Measurements from ENCODE around the gene WFIKKN1.

The WFIKKN1 gene

DNA sequence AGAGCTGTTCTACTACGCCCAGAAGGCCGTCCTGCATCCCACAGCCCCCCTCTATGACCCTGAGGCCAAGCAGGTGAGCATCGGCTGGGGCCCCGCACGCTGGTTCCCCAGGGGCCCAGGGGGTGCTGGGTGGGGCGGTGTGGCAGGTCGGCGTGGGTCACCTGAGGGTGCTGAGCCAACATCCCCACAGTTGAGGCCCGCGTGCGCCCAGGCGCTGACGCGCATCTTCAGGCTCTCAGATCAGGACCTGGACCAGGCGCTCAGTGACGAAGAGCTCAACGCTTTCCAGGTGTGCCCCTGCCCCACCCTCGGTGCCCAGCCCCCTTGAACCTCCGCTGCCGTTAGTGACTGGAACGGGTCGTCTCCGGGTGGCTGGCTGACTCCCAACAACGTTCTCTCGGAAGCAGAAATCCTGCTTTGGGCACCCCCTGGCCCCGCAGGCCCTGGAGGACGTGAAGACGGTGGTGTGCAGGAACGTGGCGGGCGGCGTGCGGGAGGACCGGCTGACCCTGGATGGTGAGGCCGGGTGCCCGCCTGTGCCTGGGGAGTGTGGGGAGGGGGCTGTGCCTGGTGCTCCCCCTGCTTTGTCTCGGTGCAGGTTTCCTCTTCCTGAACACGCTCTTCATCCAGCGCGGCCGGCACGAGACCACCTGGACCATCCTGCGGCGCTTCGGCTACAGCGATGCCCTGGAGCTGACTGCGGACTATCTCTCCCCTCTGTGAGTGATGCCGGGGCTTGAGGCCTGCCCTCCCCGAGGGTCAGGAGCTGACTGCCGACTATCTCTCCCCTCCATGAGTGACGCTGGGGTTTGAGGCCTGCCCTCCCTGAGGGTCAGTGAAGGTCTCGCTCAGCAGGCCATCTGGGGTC, 39.9 kb downstream of the WFIKKN1 start:
- DNase-seq (ENCODE audit: extremely low spot score) = no peak
- TF ChIP-seq, protein P1, sequence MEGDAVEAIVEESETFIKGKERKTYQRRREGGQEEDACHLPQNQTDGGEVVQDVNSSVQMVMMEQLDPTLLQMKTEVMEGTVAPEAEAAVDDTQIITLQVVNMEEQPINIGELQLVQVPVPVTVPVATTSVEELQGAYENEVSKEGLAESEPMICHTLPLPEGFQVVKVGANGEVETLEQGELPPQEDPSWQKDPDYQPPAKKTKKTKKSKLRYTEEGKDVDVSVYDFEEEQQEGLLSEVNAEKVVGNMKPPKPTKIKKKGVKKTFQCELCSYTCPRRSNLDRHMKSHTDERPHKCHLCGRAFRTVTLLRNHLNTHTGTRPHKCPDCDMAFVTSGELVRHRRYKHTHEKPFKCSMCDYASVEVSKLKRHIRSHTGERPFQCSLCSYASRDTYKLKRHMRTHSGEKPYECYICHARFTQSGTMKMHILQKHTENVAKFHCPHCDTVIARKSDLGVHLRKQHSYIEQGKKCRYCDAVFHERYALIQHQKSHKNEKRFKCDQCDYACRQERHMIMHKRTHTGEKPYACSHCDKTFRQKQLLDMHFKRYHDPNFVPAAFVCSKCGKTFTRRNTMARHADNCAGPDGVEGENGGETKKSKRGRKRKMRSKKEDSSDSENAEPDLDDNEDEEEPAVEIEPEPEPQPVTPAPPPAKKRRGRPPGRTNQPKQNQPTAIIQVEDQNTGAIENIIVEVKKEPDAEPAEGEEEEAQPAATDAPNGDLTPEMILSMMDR (IDR thresholded peaks at IDR 0.05; ENCODE audit: control extremely low read depth, extremely low read depth, low read depth, missing control alignments) = no peak
- CTCF ChIA-PET = interaction anchor here (2.0 to 5.5 kb wide), 2 partner anchors 9 to 23 kb away, joined by 5 to 28 read pairs; partner anchors contain the start of gene STUB1
- POLR2A ChIA-PET = interaction anchor here (0.6 kb wide), 1 partner anchor 1107 kb away, joined by 3 read pairs; no protein-coding TSS in a partner anchor

DNA sequence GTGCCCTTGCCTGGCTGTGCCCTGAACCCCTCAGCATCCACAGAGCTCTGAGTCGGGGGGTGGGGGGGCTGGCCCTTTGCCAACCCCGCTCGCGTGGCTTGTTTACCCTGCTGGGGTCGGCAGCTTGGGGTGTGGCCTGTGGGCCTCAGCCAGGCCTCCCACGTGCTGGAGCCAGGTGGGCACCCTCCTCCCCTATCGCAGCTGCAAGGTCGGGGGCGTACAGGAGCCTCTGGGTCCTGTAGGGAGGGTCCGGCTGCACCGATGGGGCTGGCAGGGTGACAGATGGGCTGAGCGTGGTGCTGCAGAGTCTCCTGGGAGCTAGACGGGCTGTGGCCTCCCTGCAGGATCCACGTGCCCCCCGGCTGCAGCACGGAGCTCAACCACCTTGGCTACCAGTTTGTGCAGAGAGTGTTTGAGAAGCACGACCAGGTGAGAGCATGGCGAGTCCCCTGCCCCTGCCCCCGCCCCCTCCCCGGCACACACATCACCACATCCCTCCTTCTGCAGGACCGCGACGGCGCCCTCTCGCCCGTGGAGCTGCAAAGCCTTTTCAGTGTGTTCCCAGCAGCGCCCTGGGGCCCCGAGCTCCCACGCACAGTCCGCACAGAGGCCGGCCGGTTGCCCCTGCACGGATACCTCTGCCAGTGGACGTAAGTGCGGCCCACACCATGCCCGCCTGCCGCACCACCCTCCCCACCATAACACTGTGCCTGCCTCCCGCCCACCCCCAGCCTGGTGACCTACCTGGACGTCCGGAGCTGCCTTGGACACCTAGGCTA, 40.8 kb downstream of the WFIKKN1 start:
- DNase-seq (ENCODE audit: extremely low spot score) = no peak
- TF ChIP-seq, protein P1 (IDR thresholded peaks at IDR 0.05; ENCODE audit: control extremely low read depth, extremely low read depth, low read depth, missing control alignments) = no peak
- POLR2A ChIA-PET = interaction anchor here (0.6 kb wide), 2 partner anchors 42 to 1106 kb away, joined by 3 to 6 read pairs; no protein-coding TSS in a partner anchor
- CTCF ChIA-PET = no interaction called here

DNA sequence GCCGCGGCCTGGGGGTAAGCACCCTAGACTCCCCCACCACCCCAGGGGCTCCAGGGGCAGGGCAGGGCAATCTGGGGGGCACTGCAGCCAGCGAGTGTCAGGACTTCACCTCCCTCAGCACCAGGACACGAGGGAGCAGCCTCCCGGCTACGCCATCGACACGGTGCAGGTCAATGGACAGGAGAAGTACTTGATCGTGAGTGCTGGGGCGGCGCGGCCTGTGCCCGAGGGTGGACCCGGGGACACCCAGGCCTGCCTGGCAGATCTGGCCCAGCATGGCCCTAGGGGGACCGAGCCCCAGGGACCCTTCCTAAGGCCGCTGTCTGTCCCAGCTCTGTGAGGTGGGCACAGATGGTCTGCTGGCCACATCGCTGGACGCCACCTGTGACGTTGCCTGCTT, 41.6 kb downstream of the WFIKKN1 start:
- ChIA-PET POLR2A (interaction anchor here (0.6 kb wide), 1 partner anchor 43 kb away, joined by 6 read pairs; no protein-coding TSS in a partner anchor), CTCF (no interaction called here)
- DNase-seq (ENCODE audit: extremely low spot score) = no peak
- TF ChIP-seq, protein P1 (IDR thresholded peaks at IDR 0.05; ENCODE audit: control extremely low read depth, extremely low read depth, low read depth, missing control alignments) = no peak

DNA sequence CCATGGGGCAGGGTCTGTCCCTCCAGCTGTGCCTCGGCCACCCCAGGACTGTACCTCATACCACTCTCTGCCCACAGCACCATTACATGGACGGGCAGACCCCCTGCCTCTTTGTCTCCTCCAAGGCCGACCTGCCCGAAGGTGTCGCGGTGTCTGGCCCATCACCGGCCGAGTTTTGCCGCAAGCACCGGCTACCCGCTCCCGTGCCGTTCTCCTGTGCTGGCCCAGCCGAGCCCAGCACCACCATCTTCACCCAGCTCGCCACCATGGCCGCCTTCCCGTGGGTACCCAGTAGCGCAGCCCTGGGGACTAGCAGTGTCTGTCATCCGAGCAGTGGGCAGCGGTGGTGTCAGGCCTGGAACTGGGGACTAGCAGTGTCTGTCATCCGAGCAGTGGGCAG, 42.1 kb downstream of the WFIKKN1 start:
- CTCF ChIA-PET = no interaction called here
- TF ChIP-seq, protein P1 (IDR thresholded peaks at IDR 0.05; ENCODE audit: control extremely low read depth, extremely low read depth, low read depth, missing control alignments) = no peak
- DNase-seq (ENCODE audit: extremely low spot score) = no peak
- POLR2A ChIA-PET = interaction anchor here (0.7 kb wide), 1 partner anchor 31 kb away, joined by 3 read pairs; the partner anchor contains the start of gene MCRIP2

DNA sequence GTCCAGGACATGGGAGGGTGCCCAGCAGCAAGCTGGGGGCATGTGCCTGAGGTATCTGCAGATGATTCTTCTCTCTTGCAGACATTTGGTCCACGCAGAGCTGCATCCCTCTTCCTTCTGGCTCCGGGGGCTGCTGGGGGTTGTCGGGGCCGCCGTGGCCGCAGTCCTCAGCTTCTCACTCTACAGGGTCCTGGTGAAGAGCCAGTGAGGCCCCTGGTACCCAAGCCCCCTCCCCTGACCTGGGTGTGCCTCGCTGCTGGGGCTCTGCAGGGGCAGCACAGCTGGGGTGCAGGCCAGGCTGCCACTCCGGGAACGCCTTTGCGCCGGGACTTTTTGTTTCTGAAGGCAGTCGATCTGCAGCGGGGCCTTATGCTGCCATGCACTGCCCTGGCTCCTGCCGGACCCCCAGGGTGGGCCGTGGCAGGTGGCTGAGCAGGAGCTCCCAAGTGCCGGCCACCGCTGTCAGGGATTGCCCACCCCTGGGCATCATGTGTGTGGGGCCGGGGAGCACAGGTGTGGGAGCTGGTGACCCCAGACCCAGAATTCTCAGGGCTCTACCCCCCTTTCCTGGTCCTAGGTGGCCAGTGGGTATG, 42.7 kb downstream of the WFIKKN1 start:
- POLR2A ChIA-PET = interaction anchor here (0.7 kb wide), 1 partner anchor 32 kb away, joined by 3 read pairs; the partner anchor contains the start of gene MCRIP2
- CTCF ChIA-PET = no interaction called here
- TF ChIP-seq, protein P1 (IDR thresholded peaks at IDR 0.05; ENCODE audit: control extremely low read depth, extremely low read depth, low read depth, missing control alignments) = no peak
- no peak for DNase-seq (ENCODE audit: extremely low spot score)
